ENCODE data around the gene FZR1. TPM values are rescaled to one million over a fixed set of nuclear protein-coding genes. Genes with fewer than 3 reads are reported as not detected.

FZR1 gene
- total and polyA plus RNA-seq, 2 of the 4 experiments (the other 2 are of a cell fraction) = 21.5 to 47.8 TPM

DNA sequence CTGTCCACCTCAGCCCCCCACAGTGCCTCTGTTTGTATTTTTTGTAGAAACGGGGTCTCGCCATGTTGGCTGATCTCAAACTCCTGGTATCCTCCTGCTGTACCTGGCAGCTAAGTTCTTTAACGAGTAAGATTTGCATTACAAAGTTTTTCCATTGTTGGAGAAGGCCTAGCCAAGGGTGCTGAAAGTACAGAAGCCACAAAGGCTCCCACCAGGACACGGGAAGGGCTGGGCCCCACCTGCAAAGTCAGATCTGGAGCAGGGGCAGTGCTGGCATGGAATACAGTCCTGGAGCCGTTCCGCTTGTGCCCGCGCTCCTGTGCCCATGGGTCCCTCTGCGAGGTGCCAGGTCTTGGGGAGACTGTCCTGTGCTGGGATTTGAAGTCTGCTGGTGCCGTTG, 12.1 kb downstream of the FZR1 start:
- Histone ChIP-seq H2BK20ac (ENCODE audit: low read depth, low read length) (no peak overlapping the region), H3K56ac (ENCODE audit: extremely low read depth, insufficient read depth, low read length) (no peak overlapping the region), H4K20me1 (ENCODE audit: insufficient read depth, low read length) (peaks cover 99% of the 10 kb centered on the region), H3K36me3 (ENCODE audit: control insufficient read depth, insufficient read depth, low read length) (peaks cover 14% of the 10 kb centered on the region; the same call in 1 of the 2 replicates), H3K23ac (ENCODE audit: low read depth, low read length) (no peak overlapping the region), H4K5ac (ENCODE audit: low read depth, low read length) (no peak overlapping the region), H2AK5ac (ENCODE audit: low read depth, low read length) (no peak overlapping the region), H3K18ac (ENCODE audit: low read depth, low read length) (no peak overlapping the region), H3K4me2 (ENCODE audit: low read depth, low read length) (no peak overlapping the region), H3K27ac (ENCODE audit: insufficient read depth, low read length) (no peak overlapping the region), H2BK5ac (ENCODE audit: low read depth, low read length, poor library complexity, severe bottlenecking) (no peak overlapping the region), H3K79me1 (ENCODE audit: low read depth in 1 of 2, low read length in 2 of 2) (peaks cover 13 to 94% of the 10 kb centered on the region in 2 experiments), H3K4ac (ENCODE audit: low read depth, low read length) (no peak overlapping the region), H2AK9ac (replicated peaks; ENCODE audit: low read depth, low read length, poor library complexity) (no peak overlapping the region), H4K8ac (ENCODE audit: low read depth in 2 of 2, low read length in 2 of 2) (no peak overlapping the region), H2AFZ (replicated peaks; ENCODE audit: low read length, poor library complexity) (no peak overlapping the region), H2BK15ac (ENCODE audit: low read depth, low read length) (no peak overlapping the region), H3K4me3 (ENCODE audit: insufficient read depth, low read depth, low read length) (no peak overlapping the region), H2BK120ac (ENCODE audit: low read depth, low read length) (no peak overlapping the region), H3K9me3 (ENCODE audit: control insufficient read depth, insufficient read depth, low read length) (no peaks in the 10 kb centered on the region), H3K9me1 (ENCODE audit: insufficient read depth, low read length) (peaks cover 24% of the 10 kb centered on the region), H3K14ac (replicated peaks; ENCODE audit: low read depth, low read length) (no peak overlapping the region), H4K91ac (ENCODE audit: insufficient read depth, low read depth, low read length) (no peak overlapping the region), H3K9ac (ENCODE audit: low read depth, low read length) (no peak overlapping the region), H3K27me3 (ENCODE audit: control insufficient read depth, insufficient read depth, low read length) (no peaks in the 10 kb centered on the region), H3K4me1 (ENCODE audit: control insufficient read depth, insufficient read depth, low read length) (peaks cover 13% of the 10 kb centered on the region)
- no TSS peak for BruUV-seq (replicated peaks)
- intact Hi-C loops (cut with micrococcal nuclease) (no loop called here), dilution Hi-C loops (cut with HindIII; ENCODE audit: low sequenced_read_pairs, unreplicated experiment) (no loop called here), in situ Hi-C loops (cut with MboI; ENCODE audit: low sequenced_read_pairs) (no loop called here)
- ChIA-PET CTCF (no interaction called here), POLR2A (ENCODE audit: unreplicated experiment) (no interaction called here)
- no peak for TF ChIP-seq BHLHE40 (IDR thresholded peaks at IDR 0.05; ENCODE audit: low read depth, low read length)
- no peak for TF ChIP-seq RCOR1 (IDR thresholded peaks at IDR 0.05; ENCODE audit: insufficient replicate concordance, low read length)
- TF ChIP-seq, protein P1, sequence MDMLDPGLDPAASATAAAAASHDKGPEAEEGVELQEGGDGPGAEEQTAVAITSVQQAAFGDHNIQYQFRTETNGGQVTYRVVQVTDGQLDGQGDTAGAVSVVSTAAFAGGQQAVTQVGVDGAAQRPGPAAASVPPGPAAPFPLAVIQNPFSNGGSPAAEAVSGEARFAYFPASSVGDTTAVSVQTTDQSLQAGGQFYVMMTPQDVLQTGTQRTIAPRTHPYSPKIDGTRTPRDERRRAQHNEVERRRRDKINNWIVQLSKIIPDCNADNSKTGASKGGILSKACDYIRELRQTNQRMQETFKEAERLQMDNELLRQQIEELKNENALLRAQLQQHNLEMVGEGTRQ (IDR thresholded peaks at IDR 0.05; ENCODE audit: low read depth, low read length) = no peak
- TF ChIP-seq MAFK (IDR thresholded peaks at IDR 0.05; ENCODE audit: low read depth, low read length) = no peak
- TF ChIP-seq RAD21 (IDR thresholded peaks at IDR 0.05; ENCODE audit: low read length) = no peak
- TF ChIP-seq CHD1 (IDR thresholded peaks at IDR 0.05; ENCODE audit: low read depth, low read length) = no peak
- TF ChIP-seq RFX5 (IDR thresholded peaks at IDR 0.05; ENCODE audit: low read depth, low read length) = no peak
- no peak for TF ChIP-seq FOS (IDR thresholded peaks at IDR 0.05; ENCODE audit: low read depth, low read length)
- TF ChIP-seq MXI1 (IDR thresholded peaks at IDR 0.05; ENCODE audit: borderline replicate concordance, low read depth, low read length) = no peak
- no peak for TF ChIP-seq MAZ (IDR thresholded peaks at IDR 0.05; ENCODE audit: borderline replicate concordance, low read depth, low read length)
- 78% methylated on average over 4 of the region's 10 CpGs; no CpG with 5 or more reads in 1 of the 2 experiments for WGBS, 2 experiments (ENCODE audit: extremely low coverage in 2 of 2, insufficient read length in 1 of 2)
- ATAC-seq (ENCODE audit: low read depth) (no peak), DNase-seq (no peak)

All from IMR-90 (cell line).